ENCODE data around the gene PTPRR. TPM values are rescaled to one million over a fixed set of nuclear protein-coding genes. Genes with fewer than 3 reads are reported as not detected.

Gene PTPRR
- total and polyA plus RNA-seq, 2 donors from 2014 or later: 0.50 to 0.86 TPM

DNA sequence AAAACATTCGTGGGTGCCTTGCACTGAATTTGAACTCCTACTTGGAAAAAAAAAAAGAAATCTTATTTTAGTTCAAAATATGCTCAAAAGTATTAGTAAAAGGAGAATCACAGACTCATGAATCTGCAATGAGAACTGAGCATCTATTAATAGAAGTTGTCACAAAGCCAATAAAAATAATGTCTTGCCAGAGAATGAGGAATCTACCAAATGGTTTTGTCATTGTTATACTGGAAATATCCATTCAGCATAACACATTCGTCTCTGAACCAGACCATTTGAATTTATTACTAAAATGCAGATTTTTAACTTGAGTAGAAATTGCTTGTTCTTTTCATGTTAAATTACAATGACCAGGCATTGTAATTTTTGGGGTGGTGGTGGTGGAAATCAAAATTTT, 271.7 kb downstream of the PTPRR start:
- no peak for TF ChIP-seq CTCF (IDR thresholded peaks at IDR 0.05; ENCODE audit: borderline replicate concordance, extremely low read depth, insufficient read depth)
- H3K27me3 ChIP-seq (ENCODE audit: control insufficient read depth, insufficient read depth, low read length): no peaks in the 10 kb centered on the region
- FAIRE-seq: peak; percentile 80
- peaks cover 0 to 3% (median 3%) of the 10 kb centered on the region in 3 donors for H3K4me1 ChIP-seq (ENCODE audit: control insufficient read depth in 2 of 3, insufficient read depth in 2 of 3, low read depth in 1 of 3, low read length in 3 of 3)
- no peak overlapping the region for H3K4me3 ChIP-seq (ENCODE audit: low read length in 3 of 3)
- no peaks in the 10 kb centered on the region for H3K9me3 ChIP-seq (ENCODE audit: control insufficient read depth in 2 of 3, insufficient read depth in 1 of 3, low read length in 3 of 3)
- no peak overlapping the region for H3K9ac ChIP-seq (ENCODE audit: low read length in 3 of 3)
- no peaks in the 10 kb centered on the region for H3K36me3 ChIP-seq (ENCODE audit: control insufficient read depth in 2 of 3, insufficient read depth in 3 of 3, low read length in 3 of 3)
- intact Hi-C loops (cut with DNase I): no loop called here
- peak in 1 of 5 donors; percentile 19 for DNase-seq
- no peak overlapping the region for H3K27ac ChIP-seq (ENCODE audit: low read depth in 2 of 2, low read length in 2 of 2)

DNA sequence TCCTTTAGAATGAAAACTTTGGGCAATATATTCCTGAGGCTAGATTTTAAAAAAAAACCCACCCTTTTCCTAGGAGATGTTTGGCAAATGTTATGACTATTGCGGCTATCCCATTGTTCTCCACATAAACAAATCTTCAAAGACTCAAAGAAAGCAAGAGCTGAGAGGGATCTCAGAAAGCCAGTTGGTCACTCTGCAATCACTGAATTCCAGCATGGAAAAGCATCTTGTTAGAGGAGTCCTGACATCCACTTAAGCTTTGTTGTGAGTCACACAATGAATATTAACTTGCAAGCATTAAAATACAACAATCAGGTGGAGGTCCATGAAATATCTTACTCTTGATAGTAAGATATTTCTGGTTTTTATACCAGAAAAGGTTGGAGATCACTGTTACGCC, 272.3 kb downstream of the PTPRR start:
- intact Hi-C loops (cut with DNase I): no loop called here
- DNase-seq (no peak), FAIRE-seq (no peak)
- no peak overlapping the region for H3K4me3 ChIP-seq (ENCODE audit: low read length in 3 of 3)
- H3K9me3 ChIP-seq (ENCODE audit: control insufficient read depth in 2 of 3, insufficient read depth in 1 of 3, low read length in 3 of 3): no peaks in the 10 kb centered on the region
- no peaks in the 10 kb centered on the region for H3K27me3 ChIP-seq (ENCODE audit: control insufficient read depth, insufficient read depth, low read length)
- H3K9ac ChIP-seq (ENCODE audit: low read length in 3 of 3): no peak overlapping the region
- H3K27ac ChIP-seq (ENCODE audit: low read depth in 2 of 2, low read length in 2 of 2): peak overlapping the region in 1 of 2 donors; percentile 50
- no peaks in the 10 kb centered on the region for H3K36me3 ChIP-seq (ENCODE audit: control insufficient read depth in 2 of 3, insufficient read depth in 3 of 3, low read length in 3 of 3)
- TF ChIP-seq CTCF (IDR thresholded peaks at IDR 0.05; ENCODE audit: borderline replicate concordance, extremely low read depth, insufficient read depth): no peak
- peaks cover 0 to 3% (median 3%) of the 10 kb centered on the region in 3 donors for H3K4me1 ChIP-seq (ENCODE audit: control insufficient read depth in 2 of 3, insufficient read depth in 2 of 3, low read depth in 1 of 3, low read length in 3 of 3)

DNA sequence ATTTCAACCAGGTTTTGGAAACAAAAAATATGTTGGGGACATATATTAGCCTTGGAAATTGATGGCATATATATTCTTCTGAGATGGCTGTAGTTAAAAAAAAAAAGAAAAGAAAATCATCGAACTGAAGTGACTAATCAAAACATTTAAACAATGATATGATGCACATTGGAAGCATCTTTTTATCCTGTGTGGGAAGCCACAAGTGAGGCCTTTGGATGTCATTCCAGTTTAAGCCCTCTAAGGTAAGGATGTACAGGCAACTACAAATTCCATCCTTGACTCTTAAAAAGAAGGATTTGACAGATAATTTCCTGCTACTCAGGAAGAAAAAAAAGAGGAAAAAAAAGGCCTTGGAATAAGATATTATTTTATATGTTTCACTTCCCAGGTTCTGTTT, 273.7 kb downstream of the PTPRR start:
- Histone ChIP-seq H3K9me3 (ENCODE audit: control insufficient read depth in 2 of 3, insufficient read depth in 1 of 3, low read length in 3 of 3) (no peaks in the 10 kb centered on the region), H3K36me3 (ENCODE audit: control insufficient read depth in 2 of 3, insufficient read depth in 3 of 3, low read length in 3 of 3) (no peaks in the 10 kb centered on the region), H3K27me3 (ENCODE audit: control insufficient read depth, insufficient read depth, low read length) (no peaks in the 10 kb centered on the region), H3K4me3 (ENCODE audit: low read length in 3 of 3) (no peak overlapping the region), H3K4me1 (ENCODE audit: control insufficient read depth in 2 of 3, insufficient read depth in 2 of 3, low read depth in 1 of 3, low read length in 3 of 3) (peaks cover 0 to 3% (median 3%) of the 10 kb centered on the region in 3 donors), H3K9ac (ENCODE audit: low read length in 3 of 3) (no peak overlapping the region), H3K27ac (ENCODE audit: low read depth in 2 of 2, low read length in 2 of 2) (no peak overlapping the region)
- intact Hi-C loops (cut with DNase I): no loop called here
- DNase-seq (no peak), FAIRE-seq (no peak)
- no peak for TF ChIP-seq CTCF (IDR thresholded peaks at IDR 0.05; ENCODE audit: borderline replicate concordance, extremely low read depth, insufficient read depth)

All from kidney (tissue), 14 donors.